Subcutaneous adipose tissue (tissue), 4 donors: ENCODE data around the gene UCP1. TPM values are rescaled to one million over a fixed set of nuclear protein-coding genes. Genes with fewer than 3 reads are reported as not detected.

ENCODE experiments used
- CTCF ChIP-seq: fragments of 450-650 bp; IDR thresholded peaks from one replicate; pipeline ENCODE4 v1.5.1; 2016; ENCODE audit warnings: low read depth, mild to moderate bottlenecking, control low read depth, antibody characterized with exemption, moderate library complexity
- small RNA-seq: library from RNA; depleted of rRNA; stranded (forward); fragments of <200 nt; gene quantifications from one replicate; pipeline ENCODE3, GENCODE V24; 2016
- total RNA-seq, 4 donors: library from RNA; depleted of rRNA; stranded (reverse); fragments of >200 nt; gene quantifications; one replicate each; pipeline ENCODE4 v1.1.0, GENCODE V29; 2016

Gene UCP1
- total RNA-seq, 4 donors from 2014 or later = not detected

GRCh38 chr4:140529434-140529833 is 39.3 kb downstream of the UCP1 start:
- no peak for TF ChIP-seq CTCF

- no peak for TF ChIP-seq CTCF
Observed at GRCh38 chr4:140523857-140524742, 44.7 kb downstream of the UCP1 start, which contains the start of gene ELMOD2. TSS of gene ELMOD2 (plus strand) at chr4:140524168. CDS start at chr4:140525429, 1,261 bp downstream.

- TF ChIP-seq CTCF = no peak
Observed at GRCh38 chr4:140523370-140523856, 45.3 kb downstream of the UCP1 start.

GRCh38 chr4:140515423-140515822 is 53.3 kb downstream of the UCP1 start:
- no peak for TF ChIP-seq CTCF

Small RNA genes lying within 50 kb of the gene (small RNA-seq; reads per million reads assigned to genes)
- gene AC108019.1 (not detected), gene RN7SL152P (not detected)

Other genes with a start within 250 kb of the UCP1 start
- 10 to 100 TPM; 30.7 to 77.1 (median 47.2) TPM for gene SCOC, start 195.3 kb downstream of the UCP1 start, total RNA-seq
- gene CLGN, start 141.3 kb downstream of the UCP1 start, total RNA-seq = under 1 TPM in 1 of 4 donors, not detected in 3; 0.22 TPM
- not detected for gene MGAT4D, start 70.7 kb downstream of the UCP1 start, total RNA-seq
- gene ELMOD2, start 44.8 kb downstream of the UCP1 start, total RNA-seq = 10 to 100 TPM; 17.0 to 26.6 (median 22.6) TPM
- 10 to 100 TPM; 36.4 to 57.1 (median 43.8) TPM for gene TBC1D9, start 187.4 kb upstream of the UCP1 start, total RNA-seq